SU-DHL-6 (cell line): ENCODE data around the gene TPO.
"Not testable (repeated sequence)": the region's sequence is repeated elsewhere in the genome, so short reads cannot be mapped to it uniquely, and the experiment has no call there.

Experiments used
- H2AFZ ChIP-seq: fragments of 200-600 bp; sonication (generic); 2 replicates; pipeline ENCODE4 v1.6.1; 2014; ENCODE audit warnings: low read depth, mild to moderate bottlenecking, moderate library complexity, mixed read lengths, antibody characterized with exemption, low read length; ENCODE audit not compliant: severe bottlenecking
- H3F3A ChIP-seq: fragments of 200-600 bp; shearing (Covaris generic); 2 replicates; pipeline ENCODE4 v1.6.0; 2016; ENCODE audit warnings: antibody characterized with exemption, mild to moderate bottlenecking; ENCODE audit not compliant: insufficient read depth
- H3K27ac ChIP-seq: fragments of 200-600 bp; sonication (generic); 2 replicates; pipeline ENCODE4 v1.5.1; 2016; ENCODE audit warnings: low read depth, mild to moderate bottlenecking, low read length, moderate library complexity, mixed read lengths
- H3K27me3 ChIP-seq: fragments of 200-600 bp; sonication (generic), shearing (Covaris generic); 2 replicates; pipeline ENCODE4 v1.6.0; 2014; ENCODE audit warnings: mild to moderate bottlenecking, low read length
- H3K36me3 ChIP-seq: fragments of 200-600 bp; sonication (generic); 2 replicates; pipeline ENCODE4 v1.6.1; 2014; ENCODE audit warnings: mild to moderate bottlenecking, low read length, mixed read lengths
- H3K4me2 ChIP-seq: fragments of 300-600, 200-600 bp; shearing (Covaris generic), sonication (generic); 2 replicates; pipeline ENCODE4 v1.6.0; 2014; ENCODE audit warnings: low read length, low read depth, mild to moderate bottlenecking; ENCODE audit not compliant: poor library complexity, severe bottlenecking
- H3K4me3 ChIP-seq: fragments of 200-600 bp; sonication (generic); 2 replicates; pipeline ENCODE4 v1.5.1; 2014; ENCODE audit warnings: antibody characterized with exemption, low read length, mild to moderate bottlenecking, mixed read lengths; ENCODE audit not compliant: insufficient read depth, poor library complexity, severe bottlenecking
- H3K79me2 ChIP-seq: fragments of 200-600 bp; sonication (generic); 2 replicates; pipeline ENCODE4 v1.6.1; 2014; ENCODE audit warnings: mild to moderate bottlenecking, low read length, moderate library complexity; ENCODE audit not compliant: insufficient read depth
- H3K9ac ChIP-seq: fragments of 200-600 bp; sonication (generic); 2 replicates; pipeline ENCODE4 v1.7.0; 2014; ENCODE audit warnings: mild to moderate bottlenecking, low read length
- H3K9me2 ChIP-seq: fragments of 200-600 bp; sonication (generic); replicated peaks from 2 replicates; pipeline ENCODE4 v1.6.1; 2014; ENCODE audit warnings: low read length; ENCODE audit not compliant: insufficient read depth
- H3K9me3 ChIP-seq: fragments of 200-600 bp; sonication (generic); 2 replicates; pipeline ENCODE4 v1.6.1; 2014; ENCODE audit warnings: low read length, mixed read lengths; ENCODE audit not compliant: insufficient read depth
- H4K20me1 ChIP-seq: fragments of 200-600 bp; sonication (generic); 2 replicates; pipeline ENCODE4 v1.6.1; 2014; ENCODE audit warnings: low read depth, mild to moderate bottlenecking, antibody characterized with exemption, low read length, moderate library complexity, mixed read lengths
- CTCF ChIP-seq: fragments of 200-600 bp; sonication (generic); IDR thresholded peaks from one replicate; pipeline ENCODE4 v1.5.1; 2017; ENCODE audit warnings: antibody characterized with exemption, mild to moderate bottlenecking, low read length, moderate library complexity; ENCODE audit not compliant: insufficient read depth, poor library complexity, severe bottlenecking
- EZH2phosphoT487 ChIP-seq: fragments of 200-600 bp; sonication (generic), shearing (Covaris generic); conservative IDR thresholded peaks from 2 replicates; pipeline ENCODE4 v1.6.1; 2018; ENCODE audit warnings: mild to moderate bottlenecking, antibody characterized with exemption, low read length, moderate library complexity, mixed read lengths

TPO gene

GRCh38 chr2:1406434-1406833 is 6.8 kb upstream of the TPO start:
- Histone ChIP-seq H3K79me2 (no peaks in the 10 kb centered on the region), H4K20me1 (no peaks in the 10 kb centered on the region), H3K4me3 (no peak overlapping the region), H3F3A (no peaks in the 10 kb centered on the region), H3K36me3 (no peaks in the 10 kb centered on the region), H3K9ac (no peak overlapping the region), H3K9me3 (no peaks in the 10 kb centered on the region), H3K27ac (no peak overlapping the region), H3K4me2 (no peak overlapping the region), H3K9me2 (no peaks in the 10 kb centered on the region), H2AFZ (no peak overlapping the region), H3K27me3 (no peaks in the 10 kb centered on the region)
- no peak for TF ChIP-seq EZH2phosphoT487
- no peak for TF ChIP-seq CTCF

DNA sequence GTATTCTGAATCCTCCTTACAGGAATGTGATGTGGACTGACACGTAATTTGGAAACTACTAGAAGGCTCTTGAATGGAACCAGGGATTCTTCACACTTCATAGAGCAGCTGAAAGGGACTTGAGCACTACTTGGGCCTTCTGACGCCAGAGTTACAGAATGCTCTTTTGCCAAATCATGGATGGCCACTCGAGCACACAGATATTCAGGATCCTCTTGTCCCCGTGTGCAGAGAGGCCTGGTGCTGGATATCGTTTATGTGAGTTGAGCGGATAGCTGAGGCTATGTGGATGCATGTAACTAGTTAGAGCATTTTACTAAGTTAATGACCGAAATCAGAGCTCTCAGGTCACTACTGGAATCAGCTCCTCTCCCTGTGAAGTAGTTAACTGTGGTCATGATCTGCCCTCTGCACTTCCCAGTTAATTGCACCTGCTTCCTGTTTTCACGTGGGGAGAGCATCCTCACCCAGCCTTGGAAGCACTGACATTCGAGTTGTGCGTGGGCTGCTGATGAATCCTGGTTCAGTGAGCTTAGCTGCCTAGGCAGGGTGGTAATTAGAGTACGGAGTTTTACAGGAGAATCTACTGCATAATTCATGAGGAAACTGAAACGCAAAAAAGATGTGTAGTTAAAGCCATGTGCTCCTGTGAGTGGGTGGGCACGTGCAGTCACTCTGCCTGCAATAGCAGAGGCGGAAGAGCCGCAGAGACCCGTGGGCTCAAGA is 5.2 kb upstream of the TPO start:
- Histone ChIP-seq H3K4me3 (no peak overlapping the region), H3K36me3 (no peaks in the 10 kb centered on the region), H3K9me2 (no peaks in the 10 kb centered on the region), H3K27ac (no peak overlapping the region), H2AFZ (no peak overlapping the region), H3K79me2 (no peaks in the 10 kb centered on the region), H3K9me3 (no peaks in the 10 kb centered on the region), H3K9ac (no peak overlapping the region), H4K20me1 (no peaks in the 10 kb centered on the region), H3F3A (no peaks in the 10 kb centered on the region), H3K27me3 (no peaks in the 10 kb centered on the region), H3K4me2 (no peak overlapping the region)
- TF ChIP-seq EZH2phosphoT487 (no peak), CTCF (no peak)

DNA sequence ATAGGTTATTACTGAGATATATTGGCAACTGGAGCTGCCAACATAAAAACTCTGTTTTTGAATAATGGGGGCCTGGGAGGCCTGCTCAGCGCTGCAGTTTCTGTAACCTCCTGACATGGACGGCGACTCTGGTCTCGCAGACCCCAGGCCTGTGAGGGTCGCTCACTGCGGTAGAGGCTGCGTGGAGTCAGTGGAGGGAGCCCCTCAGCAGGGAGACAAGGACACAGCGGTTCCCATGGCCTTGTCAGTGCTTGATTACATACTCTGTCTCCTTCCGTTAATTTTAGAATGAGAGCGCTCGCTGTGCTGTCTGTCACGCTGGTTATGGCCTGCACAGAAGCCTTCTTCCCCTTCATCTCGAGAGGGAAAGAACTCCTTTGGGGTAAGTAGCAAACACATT is 858 bp downstream of the TPO start:
- H4K20me1 ChIP-seq = no peaks in the 10 kb centered on the region
- H3K4me3 ChIP-seq = no peak overlapping the region
- no peak overlapping the region for H2AFZ ChIP-seq
- no peaks in the 10 kb centered on the region for H3K36me3 ChIP-seq
- no peaks in the 10 kb centered on the region for H3K79me2 ChIP-seq
- H3K27me3 ChIP-seq = no peaks in the 10 kb centered on the region
- H3K9me2 ChIP-seq = no peaks in the 10 kb centered on the region
- no peak overlapping the region for H3K4me2 ChIP-seq
- no peak overlapping the region for H3K27ac ChIP-seq
- H3F3A ChIP-seq = no peaks in the 10 kb centered on the region
- no peak for TF ChIP-seq EZH2phosphoT487
- H3K9ac ChIP-seq = no peak overlapping the region
- H3K9me3 ChIP-seq = no peaks in the 10 kb centered on the region

DNA sequence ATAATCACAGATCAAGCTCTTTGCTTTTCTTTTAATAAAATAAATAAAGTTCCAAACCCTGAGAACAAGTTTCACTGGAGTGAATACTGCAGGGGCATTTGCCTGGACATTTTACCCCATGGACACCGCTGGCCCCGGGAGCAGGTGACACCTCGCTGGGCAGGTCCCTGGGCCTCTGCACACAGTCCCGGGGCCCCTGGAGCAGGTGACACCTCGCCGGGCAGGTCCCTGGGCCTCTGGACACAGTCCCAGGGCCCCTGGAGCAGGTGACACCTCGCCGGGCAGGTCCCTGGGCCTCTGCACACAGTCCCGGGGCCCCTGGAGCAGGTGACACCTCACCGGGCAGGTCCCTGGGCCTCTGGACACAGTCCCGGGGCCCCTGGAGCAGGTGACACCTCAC is 1.6 kb downstream of the TPO start:
- H3K9me2 ChIP-seq, H3K27me3 ChIP-seq, H3K36me3 ChIP-seq, H3K9me3 ChIP-seq, H3F3A ChIP-seq, H3K4me2 ChIP-seq, H2AFZ ChIP-seq, H3K9ac ChIP-seq, H3K79me2 ChIP-seq, H3K4me3 ChIP-seq, H4K20me1 ChIP-seq, H3K27ac ChIP-seq: not testable (repeated sequence)
